Ammon's horn (tissue), 1 donor: ENCODE results near the gene POMT2.
"Not testable (repeated sequence)": the region's sequence is repeated elsewhere in the genome, so short reads cannot be mapped to it uniquely, and the experiment has no call there.

Experiments
- DNase-seq: peaks from one replicate; pipeline ENCODE4 v3.0.0-alpha.2; 2016; ENCODE audit warnings: low spot score

The POMT2 gene

GRCh38 chr14:77324289-77324688, 3.6 kb upstream of the POMT2 start:
- DNase-seq: no peak

- DNase-seq: no peak
These were observed 2.9 kb upstream of the POMT2 start for GRCh38 chr14:77323571-77323970.

- no peak for DNase-seq
These were observed 2.3 kb upstream of the POMT2 start for GRCh38 chr14:77322951-77323350.

- DNase-seq: no peak
These were observed 1.7 kb upstream of the POMT2 start for GRCh38 chr14:77322250-77322902.

GRCh38 chr14:77319422-77319821, 1.3 kb downstream of the POMT2 start:
- DNase-seq: peak; percentile 58

- DNase-seq: not testable (repeated sequence)
These were observed 1.9 kb downstream of the POMT2 start for GRCh38 chr14:77318756-77319155.

GRCh38 chr14:77318006-77318553, 2.6 kb downstream of the POMT2 start:
- DNase-seq: peak; percentile 78

GRCh38 chr14:77316872-77317301, 3.8 kb downstream of the POMT2 start:
- no peak for DNase-seq

- DNase-seq: no peak
These were observed 4.5 kb downstream of the POMT2 start for GRCh38 chr14:77316195-77316505.

GRCh38 chr14:77314539-77315457, 5.9 kb downstream of the POMT2 start:
- DNase-seq: no peak

- DNase-seq: peak; percentile 79
These were observed 6.6 kb downstream of the POMT2 start for GRCh38 chr14:77314043-77314442.

- DNase-seq: no peak
These were observed 7.3 kb downstream of the POMT2 start for GRCh38 chr14:77313371-77313770.

- no peak for DNase-seq
These were observed 9.5 kb downstream of the POMT2 start for GRCh38 chr14:77311217-77311616.

- DNase-seq: no peak
These were observed 10.7 kb downstream of the POMT2 start for GRCh38 chr14:77310026-77310425.

GRCh38 chr14:77309131-77309530, 11.6 kb downstream of the POMT2 start:
- no peak for DNase-seq

- peak; percentile 86 for DNase-seq
These were observed 13.7 kb downstream of the POMT2 start for GRCh38 chr14:77306851-77307496.

- peak; percentile 91 for DNase-seq
These were observed 14.3 kb downstream of the POMT2 start for GRCh38 chr14:77306416-77306815.

GRCh38 chr14:77305696-77306095, 15.0 kb downstream of the POMT2 start:
- peak; percentile 75 for DNase-seq

- DNase-seq: peak; percentile 70
These were observed 17.1 kb downstream of the POMT2 start for GRCh38 chr14:77303417-77304156.

GRCh38 chr14:77302926-77303325, 17.8 kb downstream of the POMT2 start:
- no peak for DNase-seq

GRCh38 chr14:77301103-77301502, 19.6 kb downstream of the POMT2 start:
- peak; percentile 95 for DNase-seq

GRCh38 chr14:77299771-77300170, 20.9 kb downstream of the POMT2 start:
- no peak for DNase-seq
